GM18505 (cell line): ENCODE data around the gene CELF4.

Experiments used
- ATAC-seq: cut with Tn5 transposase; IDR thresholded peaks from one replicate; pipeline ENCODE4 v1.9.1; 2021; ENCODE audit not compliant: unreplicated experiment
- POLR2A ChIP-seq: IDR thresholded peaks from 4 replicates; pipeline ENCODE4 v1.6.1; 2011; ENCODE audit warnings: borderline replicate concordance; ENCODE audit not compliant: insufficient read depth, insufficient read length; ENCODE audit errors: extremely low read depth

CELF4 gene

GRCh38 chr18:37420315-37420880 lies 145.2 kb downstream of the CELF4 start:
- no peak for ATAC-seq
- no peak for TF ChIP-seq POLR2A

GRCh38 chr18:37419866-37420265 lies 145.7 kb downstream of the CELF4 start:
- no peak for TF ChIP-seq POLR2A
- ATAC-seq = no peak

GRCh38 chr18:37419315-37419714 lies 146.3 kb downstream of the CELF4 start:
- no peak for TF ChIP-seq POLR2A
- no peak for ATAC-seq

- no peak for TF ChIP-seq POLR2A
- ATAC-seq = no peak
Measured at GRCh38 chr18:37414816-37415215, 150.8 kb downstream of the CELF4 start.

GRCh38 chr18:37412829-37413228 lies 152.8 kb downstream of the CELF4 start:
- no peak for ATAC-seq

GRCh38 chr18:37412333-37412732 lies 153.3 kb downstream of the CELF4 start:
- ATAC-seq = no peak
- no peak for TF ChIP-seq POLR2A

More at GRCh38 chr18:37412829-37413228, 152.8 kb downstream of the CELF4 start:
- TF ChIP-seq POLR2A = no peak

GRCh38 chr18:37409878-37410277 lies 155.7 kb downstream of the CELF4 start:
- ATAC-seq = no peak
- TF ChIP-seq POLR2A = no peak

- no peak for TF ChIP-seq POLR2A
- no peak for ATAC-seq
Measured at GRCh38 chr18:37408676-37409265, 156.8 kb downstream of the CELF4 start.

- no peak for TF ChIP-seq POLR2A
- no peak for ATAC-seq
Measured at GRCh38 chr18:37407571-37407970, 158.0 kb downstream of the CELF4 start.

- no peak for TF ChIP-seq POLR2A
- no peak for ATAC-seq
Measured at GRCh38 chr18:37405772-37406171, 159.8 kb downstream of the CELF4 start.

- no peak for ATAC-seq
- TF ChIP-seq POLR2A = no peak
Measured at GRCh38 chr18:37405229-37405628, 160.4 kb downstream of the CELF4 start.

- no peak for TF ChIP-seq POLR2A
- no peak for ATAC-seq
Measured at GRCh38 chr18:37403788-37404187, 161.8 kb downstream of the CELF4 start.

GRCh38 chr18:37403100-37403781 lies 162.4 kb downstream of the CELF4 start:
- no peak for ATAC-seq
- no peak for TF ChIP-seq POLR2A

- ATAC-seq = no peak
- TF ChIP-seq POLR2A = no peak
Measured at GRCh38 chr18:37402735-37403099, 162.9 kb downstream of the CELF4 start.
